ENCODE measurements around the gene CCDC175. TPM values are rescaled to one million over a fixed set of nuclear protein-coding genes. Genes with fewer than 3 reads are reported as not detected.
A peak's percentile ranks its signal among the peaks of the same experiment; 100 is the strongest.

CCDC175 gene
- total and polyA plus RNA-seq, 2 experiments from 2014 or later = not detected

DNA sequence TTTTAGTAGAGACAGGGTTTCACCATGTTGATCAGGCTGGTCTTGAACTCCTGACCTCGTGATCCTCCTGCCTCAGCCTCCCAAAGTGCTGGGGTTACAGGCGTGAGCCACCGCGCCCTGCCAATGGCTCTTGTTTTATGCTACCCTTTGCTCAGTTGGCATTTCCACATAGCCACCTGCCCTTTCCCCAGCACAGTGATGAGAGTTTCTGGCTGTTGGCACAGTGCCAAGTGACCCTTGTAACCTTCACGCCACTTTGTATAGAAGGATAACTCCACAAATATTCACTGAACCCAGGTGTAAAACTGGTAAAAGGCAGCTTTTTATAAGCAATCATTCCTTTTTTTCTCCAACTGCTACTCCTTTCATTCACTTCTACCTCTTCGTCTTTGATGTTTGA lies 18.5 kb upstream of the CCDC175 start:
- Histone ChIP-seq H3K27me3 (no peaks in the 10 kb centered on the region), H3K36me3 (no peaks in the 10 kb centered on the region), H3K4me1 (ENCODE audit: low read depth) (no peaks in the 10 kb centered on the region), H3K9me3 (ENCODE audit: low read depth) (no peaks in the 10 kb centered on the region), H3K4me3 (no peak overlapping the region), H3K27ac (no peak overlapping the region)
- peak in 1 of 2 donors; percentile 35 for DNase-seq (ENCODE audit: low read depth in 1 of 2, low spot score in 1 of 2)
- TF ChIP-seq, protein P1, sequence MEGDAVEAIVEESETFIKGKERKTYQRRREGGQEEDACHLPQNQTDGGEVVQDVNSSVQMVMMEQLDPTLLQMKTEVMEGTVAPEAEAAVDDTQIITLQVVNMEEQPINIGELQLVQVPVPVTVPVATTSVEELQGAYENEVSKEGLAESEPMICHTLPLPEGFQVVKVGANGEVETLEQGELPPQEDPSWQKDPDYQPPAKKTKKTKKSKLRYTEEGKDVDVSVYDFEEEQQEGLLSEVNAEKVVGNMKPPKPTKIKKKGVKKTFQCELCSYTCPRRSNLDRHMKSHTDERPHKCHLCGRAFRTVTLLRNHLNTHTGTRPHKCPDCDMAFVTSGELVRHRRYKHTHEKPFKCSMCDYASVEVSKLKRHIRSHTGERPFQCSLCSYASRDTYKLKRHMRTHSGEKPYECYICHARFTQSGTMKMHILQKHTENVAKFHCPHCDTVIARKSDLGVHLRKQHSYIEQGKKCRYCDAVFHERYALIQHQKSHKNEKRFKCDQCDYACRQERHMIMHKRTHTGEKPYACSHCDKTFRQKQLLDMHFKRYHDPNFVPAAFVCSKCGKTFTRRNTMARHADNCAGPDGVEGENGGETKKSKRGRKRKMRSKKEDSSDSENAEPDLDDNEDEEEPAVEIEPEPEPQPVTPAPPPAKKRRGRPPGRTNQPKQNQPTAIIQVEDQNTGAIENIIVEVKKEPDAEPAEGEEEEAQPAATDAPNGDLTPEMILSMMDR (IDR thresholded peaks at IDR 0.05; ENCODE audit: low read depth, low read length) = no peak

- Histone ChIP-seq H3K36me3 (no peaks in the 10 kb centered on the region), H3K9me3 (ENCODE audit: low read depth) (no peaks in the 10 kb centered on the region), H3K27ac (no peak overlapping the region), H3K27me3 (no peaks in the 10 kb centered on the region), H3K4me3 (no peak overlapping the region), H3K4me1 (ENCODE audit: low read depth) (no peaks in the 10 kb centered on the region)
- no peak for DNase-seq (ENCODE audit: low read depth in 1 of 2, low spot score in 1 of 2)
- TF ChIP-seq, protein P1 (IDR thresholded peaks at IDR 0.05; ENCODE audit: low read depth, low read length) = no peak
These were observed 15.2 kb upstream of the CCDC175 start for GRCh38 chr14:59591641-59592370.

DNA sequence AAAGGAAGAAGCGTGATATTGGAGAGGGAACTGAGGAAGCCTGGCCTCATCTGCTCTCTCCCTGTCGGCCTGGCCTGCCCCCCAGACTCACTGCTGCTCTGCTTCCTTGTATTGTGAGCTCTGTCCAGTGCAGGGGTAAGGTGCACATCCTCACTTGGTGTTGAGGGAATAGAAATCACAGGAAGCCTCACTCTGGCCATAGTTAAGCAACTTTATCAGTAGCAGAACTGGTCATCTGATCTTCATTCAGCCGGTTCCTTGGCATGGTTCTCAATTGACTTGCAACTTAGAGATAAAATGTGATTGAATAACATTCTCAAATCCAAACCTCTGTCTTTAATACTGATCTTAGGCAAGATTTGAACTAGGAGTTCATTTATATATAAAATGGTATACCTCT lies 11.5 kb upstream of the CCDC175 start:
- Histone ChIP-seq H3K4me1 (ENCODE audit: low read depth) (no peaks in the 10 kb centered on the region), H3K27ac (no peak overlapping the region), H3K9me3 (ENCODE audit: low read depth) (no peaks in the 10 kb centered on the region), H3K4me3 (no peak overlapping the region), H3K36me3 (no peaks in the 10 kb centered on the region), H3K27me3 (no peaks in the 10 kb centered on the region)
- peak in 1 of 2 donors; percentile 7 for DNase-seq (ENCODE audit: low read depth in 1 of 2, low spot score in 1 of 2)
- TF ChIP-seq, protein P1 (IDR thresholded peaks at IDR 0.05; ENCODE audit: low read depth, low read length) = no peak

- Histone ChIP-seq H3K27ac (no peak overlapping the region), H3K9me3 (ENCODE audit: low read depth) (no peaks in the 10 kb centered on the region), H3K27me3 (no peaks in the 10 kb centered on the region), H3K4me3 (no peak overlapping the region), H3K4me1 (ENCODE audit: low read depth) (no peaks in the 10 kb centered on the region), H3K36me3 (no peaks in the 10 kb centered on the region)
- DNase-seq (ENCODE audit: low read depth in 1 of 2, low spot score in 1 of 2) = peak in 1 of 2 donors; percentile 68
- TF ChIP-seq, protein P1 (IDR thresholded peaks at IDR 0.05; ENCODE audit: low read depth, low read length) = no peak
These were observed 9.4 kb upstream of the CCDC175 start for GRCh38 chr14:59585891-59586554.

- no peaks in the 10 kb centered on the region for H3K4me1 ChIP-seq (ENCODE audit: low read depth)
- peak; percentile 15 to 51 for DNase-seq (ENCODE audit: low read depth in 1 of 2, low spot score in 1 of 2)
These were observed 7.1 kb upstream of the CCDC175 start for GRCh38 chr14:59583755-59584154.

More at GRCh38 chr14:59583755-59584154, 7.1 kb upstream of the CCDC175 start:
- no peak overlapping the region for H3K4me3 ChIP-seq
- no peaks in the 10 kb centered on the region for H3K36me3 ChIP-seq
- no peak overlapping the region for H3K27ac ChIP-seq
- no peaks in the 10 kb centered on the region for H3K27me3 ChIP-seq
- TF ChIP-seq, protein P1 (IDR thresholded peaks at IDR 0.05; ENCODE audit: low read depth, low read length) = peak; percentile 28
- no peaks in the 10 kb centered on the region for H3K9me3 ChIP-seq (ENCODE audit: low read depth)
